HG03095 (cell line): Measurements from ENCODE around the gene A2ML1.
"Not testable (repeated sequence)": the region's sequence is repeated elsewhere in the genome, so short reads cannot be mapped to it uniquely, and the experiment has no call there.

Source experiments
- ATAC-seq: cut with Tn5 transposase; IDR thresholded peaks from one replicate; pipeline ENCODE4 v1.9.1; 2021; ENCODE audit warnings: moderate library complexity; ENCODE audit not compliant: unreplicated experiment

A2ML1 gene

DNA sequence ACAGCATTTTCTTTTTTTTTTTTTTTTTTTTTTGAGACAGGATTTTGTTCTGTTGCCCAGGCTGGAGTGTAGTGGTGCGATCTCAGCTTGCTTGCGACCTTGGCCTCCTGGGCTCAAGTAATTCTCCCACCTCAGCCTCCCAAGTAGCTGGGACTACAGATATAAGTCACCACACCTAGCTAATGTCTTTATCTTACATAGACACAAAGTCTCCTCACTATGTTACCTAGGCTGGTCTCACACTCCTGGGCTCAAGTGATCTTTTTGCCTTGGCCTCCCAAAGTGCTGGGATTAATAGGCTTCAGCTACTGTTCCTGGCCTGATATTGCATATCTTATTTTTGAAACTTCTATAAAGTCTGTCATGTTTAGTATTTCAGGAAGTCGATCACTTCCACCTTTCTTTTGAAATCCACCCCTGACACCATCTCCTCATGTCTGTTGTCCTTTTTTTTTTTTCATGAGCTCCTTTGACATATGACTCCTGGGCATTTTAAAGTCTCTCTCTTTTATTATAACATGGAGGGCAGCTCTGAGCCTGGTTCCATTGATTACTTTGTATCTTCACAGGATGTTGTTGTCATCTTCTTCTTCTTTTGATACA is 5.9 kb upstream of the A2ML1 start:
- ATAC-seq = no peak

DNA sequence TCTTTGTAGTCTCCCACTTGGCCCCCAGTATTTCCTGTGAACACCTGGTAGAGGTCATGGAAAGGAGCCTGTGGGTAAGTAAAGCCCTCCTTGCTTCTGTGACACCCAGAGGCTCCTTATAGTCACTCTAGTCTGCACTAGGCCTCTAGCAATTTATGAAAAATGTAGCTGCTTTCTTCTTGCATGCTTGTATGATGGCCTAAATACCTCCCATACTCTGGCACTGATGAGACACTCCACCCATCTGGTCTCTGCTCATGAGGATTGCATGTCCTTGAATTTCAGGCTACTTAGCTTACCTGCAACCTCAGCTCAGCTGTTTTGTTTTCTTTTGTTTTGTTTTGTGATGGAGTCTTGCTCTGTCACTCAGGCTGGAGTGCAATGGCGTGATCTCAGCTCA is 4.6 kb upstream of the A2ML1 start:
- ATAC-seq = no peak

DNA sequence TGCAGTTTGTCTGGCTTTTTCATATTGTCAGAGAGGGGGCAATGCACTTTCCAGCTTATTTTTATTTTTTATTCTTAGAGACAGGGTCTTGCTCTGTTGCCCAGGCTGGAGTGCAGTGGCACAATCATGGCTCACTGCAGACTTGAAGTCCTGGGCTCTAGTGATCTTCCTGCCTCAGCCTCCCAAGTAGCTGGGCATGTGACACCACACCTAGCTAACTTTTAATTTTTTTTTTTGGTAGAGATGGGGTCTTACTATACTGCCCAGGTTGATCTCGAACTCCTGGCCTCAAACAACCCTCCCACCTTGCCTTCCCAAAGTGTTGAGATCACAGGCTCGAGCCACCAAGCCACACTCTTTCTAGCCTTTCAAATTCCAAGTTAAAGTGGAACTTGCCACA is 3.9 kb upstream of the A2ML1 start:
- ATAC-seq = no peak

DNA sequence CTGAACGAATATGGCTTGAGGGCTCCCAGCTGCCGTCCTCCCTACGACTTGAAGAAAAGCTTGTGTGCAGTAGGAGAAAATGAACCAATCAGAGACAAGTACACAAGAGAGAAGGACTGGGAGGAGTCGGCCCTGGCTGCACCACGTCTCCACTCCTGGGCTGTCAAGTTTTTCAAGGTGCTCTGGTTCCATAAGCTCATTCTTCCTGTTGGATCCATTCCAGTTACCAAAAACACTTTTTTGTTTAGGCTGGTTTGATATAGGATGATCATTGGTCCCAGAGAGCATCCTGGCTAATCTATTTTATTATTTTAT is 2.8 kb upstream of the A2ML1 start:
- ATAC-seq = no peak

DNA sequence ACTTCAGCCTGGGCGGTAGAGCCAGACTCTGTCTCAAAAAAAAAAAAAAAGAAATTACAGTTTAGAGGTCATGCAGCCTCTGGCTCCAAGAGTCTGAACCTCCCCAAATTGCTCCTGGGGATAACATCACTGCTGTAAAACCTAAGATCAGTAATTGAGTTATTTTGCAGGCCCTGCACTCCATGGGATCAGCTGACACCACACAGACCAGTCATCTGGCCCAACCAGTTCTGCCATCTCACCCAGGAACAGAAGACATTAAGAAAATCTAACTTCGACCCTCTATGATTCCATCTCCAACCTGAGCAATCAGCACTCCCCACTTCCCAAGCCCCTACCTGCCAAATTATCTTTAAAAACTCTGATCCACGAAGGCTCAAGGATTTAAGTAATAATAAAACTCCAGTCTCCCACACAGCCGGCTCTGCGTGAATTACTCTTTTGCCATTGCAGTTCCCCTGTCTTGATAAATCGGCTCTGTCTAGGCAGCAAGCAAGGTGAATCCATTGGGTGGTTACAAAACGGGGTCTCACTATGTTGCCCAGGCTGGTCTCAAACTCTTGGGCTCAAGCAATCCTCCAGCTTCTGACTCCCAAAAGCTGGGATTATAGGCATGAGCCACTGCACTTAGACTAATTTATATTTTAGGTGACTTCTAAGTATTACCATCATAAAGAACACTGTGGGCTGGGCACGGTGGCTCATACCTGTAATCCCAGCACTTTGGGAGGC is 1.6 kb upstream of the A2ML1 start:
- not testable (repeated sequence) for ATAC-seq

DNA sequence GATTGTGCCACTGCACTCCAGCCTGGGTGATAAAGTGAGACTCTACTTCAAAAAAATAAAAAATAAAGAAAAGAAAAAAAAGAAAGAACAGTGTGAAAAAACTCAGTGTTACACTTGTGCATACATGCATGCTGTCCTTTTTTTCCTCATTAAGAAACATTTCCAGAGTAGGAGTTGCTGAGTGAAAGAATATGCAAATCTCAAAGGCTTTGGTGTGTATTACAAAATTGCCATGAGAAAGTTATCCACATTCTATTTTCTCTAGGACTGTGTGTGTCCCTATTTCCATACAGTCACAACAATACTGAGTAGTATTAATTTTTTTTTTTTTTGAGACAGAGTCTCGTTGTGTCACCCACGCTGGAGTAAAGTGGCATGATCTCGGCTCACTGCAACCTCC is 830 bp upstream of the A2ML1 start:
- ATAC-seq = no peak

DNA sequence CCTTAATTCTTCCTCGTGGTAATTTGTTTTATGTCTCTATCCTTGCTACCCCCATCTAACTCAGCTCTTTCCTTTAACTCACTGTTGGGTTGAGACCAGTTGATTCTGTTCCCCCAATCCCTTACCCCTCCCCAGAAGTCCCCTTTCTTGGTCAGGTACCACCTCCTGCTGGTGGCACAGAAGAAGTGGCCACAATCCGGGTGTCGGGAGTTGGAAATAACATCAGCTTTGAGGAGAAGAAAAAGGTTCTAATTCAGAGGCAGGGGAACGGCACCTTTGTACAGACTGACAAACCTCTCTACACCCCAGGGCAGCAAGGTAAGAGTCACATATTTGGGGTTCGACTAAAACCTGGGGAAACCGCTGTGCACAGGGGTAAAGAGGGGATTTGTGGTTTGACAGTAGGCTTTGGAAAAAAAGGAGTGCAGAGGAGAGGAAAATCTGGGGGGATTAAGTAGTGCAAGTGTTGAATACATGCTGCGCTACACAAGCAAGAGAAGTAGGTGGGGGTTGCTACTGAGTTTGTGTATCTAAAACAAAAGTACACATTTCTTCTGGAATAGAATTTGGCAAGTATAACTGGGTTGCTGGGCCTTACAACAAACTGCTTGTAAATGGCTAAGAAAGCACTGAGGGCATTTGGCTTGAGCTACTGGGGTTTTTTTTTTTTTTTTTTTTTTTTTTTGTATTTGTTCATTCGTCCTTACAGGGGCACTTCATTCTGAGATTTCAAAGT is 1.3 kb downstream of the A2ML1 start:
- no peak for ATAC-seq

DNA sequence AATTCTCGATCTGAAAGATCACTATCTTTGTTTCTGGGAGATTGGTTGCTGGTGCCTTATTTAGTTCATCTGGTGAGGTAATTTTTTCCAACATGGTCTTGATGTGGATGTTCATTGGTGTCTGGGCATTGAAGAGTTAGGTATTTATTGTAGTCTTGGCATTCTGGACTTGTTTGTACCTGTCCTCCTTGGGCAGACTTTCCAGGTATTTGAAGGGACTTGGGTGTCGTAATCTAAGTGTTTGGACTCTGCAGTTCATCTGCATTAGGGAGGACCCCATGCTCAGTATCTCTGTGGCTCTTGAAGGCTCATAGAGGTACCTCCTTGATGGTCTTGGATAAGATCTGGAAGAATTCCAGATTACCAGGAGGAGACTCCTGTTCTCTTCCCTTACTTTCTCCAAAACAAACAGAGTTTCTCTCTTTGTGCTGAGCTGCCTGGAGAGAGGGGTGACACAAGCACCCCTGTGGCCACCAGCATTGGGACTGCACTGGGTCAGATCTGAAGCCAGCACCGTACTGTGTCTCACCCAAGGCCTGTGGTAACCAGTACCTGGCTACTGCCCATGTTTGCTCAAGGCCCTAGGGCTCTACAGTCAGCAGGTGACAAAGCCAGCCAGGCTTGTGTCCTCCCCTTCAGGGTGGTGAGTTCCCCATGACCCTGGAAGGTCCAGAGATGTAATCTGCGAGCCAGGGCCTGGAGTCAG is 5.3 kb downstream of the A2ML1 start:
- ATAC-seq = no peak

DNA sequence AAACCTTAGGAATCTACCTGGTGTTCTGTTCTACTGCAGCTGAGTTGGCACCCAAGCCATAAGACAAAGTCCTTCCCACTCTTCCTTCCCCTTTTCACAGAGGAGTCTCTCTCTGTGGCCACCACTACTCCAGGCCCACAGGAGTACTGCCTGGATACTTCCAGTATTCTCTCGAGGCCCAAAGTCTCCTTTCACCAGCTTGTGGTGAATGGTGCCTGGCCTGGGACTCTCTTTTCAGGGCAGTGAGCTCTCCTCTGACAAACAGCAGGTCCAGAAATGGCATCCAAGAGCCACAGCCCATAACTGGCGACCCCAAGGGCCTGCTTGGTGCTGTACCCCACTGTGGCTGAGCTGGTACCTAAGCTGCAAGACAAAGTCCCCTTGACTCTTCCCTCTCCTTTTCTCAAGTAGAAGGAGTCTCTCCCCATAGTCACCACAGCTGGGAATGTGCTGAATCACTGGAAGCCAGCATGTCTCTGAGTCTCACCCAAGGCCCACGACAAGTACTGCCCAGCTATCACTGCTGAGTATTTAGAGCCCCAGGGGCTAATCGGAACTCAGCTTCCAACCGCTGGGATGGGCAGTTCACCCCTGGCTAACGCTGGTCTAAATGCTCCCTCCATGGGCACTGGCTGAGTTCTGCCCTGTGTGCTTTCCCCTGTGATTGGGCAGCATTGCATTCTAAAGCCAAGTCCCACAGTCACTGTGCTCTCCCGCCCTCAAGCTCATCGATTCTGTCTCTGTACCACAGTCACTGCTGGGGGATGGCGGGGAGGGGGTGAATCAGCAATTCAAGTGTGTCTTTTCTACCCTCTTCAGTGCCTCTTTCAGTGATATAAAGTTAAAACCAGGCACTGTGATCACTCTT is 6.1 kb downstream of the A2ML1 start:
- no peak for ATAC-seq

DNA sequence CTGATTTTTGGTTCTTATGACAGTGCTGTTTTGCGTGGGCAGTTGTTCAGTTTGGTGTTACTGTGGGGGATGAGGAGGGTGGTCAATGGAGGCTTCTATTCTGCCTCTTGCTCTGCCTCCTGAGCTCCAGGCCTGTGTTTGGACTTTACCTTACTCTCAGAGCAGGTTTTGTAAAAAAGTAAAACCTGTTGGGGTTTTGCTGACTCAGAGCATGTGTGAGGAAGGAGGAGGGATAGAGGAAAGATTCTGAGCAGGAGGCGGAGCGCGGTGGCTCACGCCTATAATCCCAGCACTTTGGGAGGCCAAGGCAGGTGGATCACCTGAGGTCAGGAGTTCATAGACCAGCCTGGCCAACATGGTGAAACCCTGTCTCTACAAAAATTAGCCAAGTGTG is 6.7 kb downstream of the A2ML1 start:
- no peak for ATAC-seq

DNA sequence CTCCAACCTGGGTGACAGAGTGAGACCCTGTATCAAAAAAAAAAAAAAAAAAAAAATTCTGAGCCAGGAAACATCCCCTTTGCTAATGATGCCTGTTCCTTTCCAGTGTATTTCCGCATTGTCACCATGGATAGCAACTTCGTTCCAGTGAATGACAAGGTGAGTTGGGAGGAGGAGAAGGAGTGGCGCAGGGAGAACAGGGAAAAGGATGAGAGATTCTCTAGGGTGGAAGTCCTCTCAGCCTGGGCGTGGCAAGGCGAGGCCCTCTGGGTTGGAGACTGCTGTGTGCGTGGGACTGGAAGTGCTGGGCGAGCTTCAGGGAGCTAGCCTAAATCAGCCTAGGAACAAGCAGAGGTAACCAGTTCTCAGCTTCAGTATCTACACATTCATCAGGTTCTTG is 7.2 kb downstream of the A2ML1 start:
- ATAC-seq = no peak

DNA sequence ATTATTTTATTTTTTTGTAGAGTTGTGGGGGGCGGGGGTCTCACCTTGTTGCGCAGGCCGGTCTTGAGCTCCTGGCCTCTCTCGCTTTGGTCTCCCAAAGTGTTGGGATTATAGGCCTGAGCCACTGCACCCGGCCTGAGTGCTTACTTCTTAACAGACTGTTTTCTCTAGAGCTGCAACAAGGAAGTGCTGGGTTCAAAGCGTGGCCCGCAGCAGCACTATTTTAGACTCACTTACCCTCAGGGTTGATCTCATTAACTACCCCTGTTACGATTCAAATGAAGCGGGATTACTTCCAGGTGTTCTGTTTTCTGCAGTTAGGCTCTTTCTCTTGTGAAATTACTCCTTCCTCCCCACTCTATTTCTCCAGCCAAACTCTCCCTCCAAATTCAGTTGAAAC is 8.7 kb downstream of the A2ML1 start:
- ATAC-seq = no peak

DNA sequence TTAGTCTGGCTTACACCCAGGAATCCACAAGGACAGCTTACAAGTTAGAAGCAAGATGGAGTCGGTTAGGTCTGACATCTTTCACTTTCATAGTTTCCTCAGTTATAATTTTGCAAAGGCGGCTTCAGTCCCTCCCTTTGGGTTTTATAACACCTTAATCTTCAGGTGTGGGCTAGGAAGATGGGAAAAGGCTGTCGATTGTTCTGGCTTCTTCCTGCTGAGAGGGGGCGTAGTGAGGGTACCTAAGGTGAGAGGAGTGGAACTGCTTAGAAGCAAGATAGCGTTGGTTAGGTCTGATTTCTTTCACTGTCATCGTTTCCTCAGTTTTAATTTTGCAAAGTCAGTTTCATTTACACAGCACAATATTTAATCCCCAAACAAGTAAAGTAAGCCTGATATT is 10.1 kb downstream of the A2ML1 start:
- ATAC-seq = no peak

DNA sequence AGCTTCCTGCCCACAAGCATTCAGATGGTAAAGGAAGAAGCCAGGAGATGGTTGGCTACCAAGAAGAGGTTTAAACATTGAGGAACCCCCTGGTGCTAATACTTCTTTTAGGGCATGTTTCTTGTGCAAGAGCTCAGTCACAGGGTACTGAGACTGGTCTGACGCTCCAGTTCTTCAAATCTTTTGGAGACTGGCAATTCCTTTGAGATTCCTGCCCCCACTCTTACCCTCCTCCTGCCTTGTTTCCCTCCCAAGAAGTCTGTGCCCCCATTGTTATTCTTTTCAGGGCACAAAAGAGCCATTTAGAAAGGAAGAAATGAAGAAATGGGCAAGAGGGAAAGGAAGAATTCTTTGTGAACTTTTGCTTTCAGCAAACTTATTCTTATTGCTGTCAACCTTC is 11.8 kb downstream of the A2ML1 start:
- no peak for ATAC-seq

DNA sequence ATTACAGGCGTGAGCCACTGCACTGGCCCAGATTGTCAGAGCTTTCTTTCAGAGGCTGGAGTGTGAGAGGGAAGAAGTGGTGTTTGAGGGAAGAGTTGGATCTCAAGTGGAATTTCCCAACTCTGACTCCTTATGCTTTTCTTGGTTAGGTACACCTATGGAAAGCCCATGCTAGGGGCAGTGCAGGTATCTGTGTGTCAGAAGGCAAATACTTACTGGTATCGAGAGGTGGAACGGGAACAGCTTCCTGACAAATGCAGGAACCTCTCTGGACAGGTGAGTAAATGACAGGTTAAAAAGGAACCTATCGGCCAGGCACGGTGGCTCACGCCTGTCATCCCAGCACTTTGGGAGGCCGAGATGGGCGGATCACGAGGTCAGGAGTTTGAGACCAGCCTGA is 14.9 kb downstream of the A2ML1 start:
- no peak for ATAC-seq

DNA sequence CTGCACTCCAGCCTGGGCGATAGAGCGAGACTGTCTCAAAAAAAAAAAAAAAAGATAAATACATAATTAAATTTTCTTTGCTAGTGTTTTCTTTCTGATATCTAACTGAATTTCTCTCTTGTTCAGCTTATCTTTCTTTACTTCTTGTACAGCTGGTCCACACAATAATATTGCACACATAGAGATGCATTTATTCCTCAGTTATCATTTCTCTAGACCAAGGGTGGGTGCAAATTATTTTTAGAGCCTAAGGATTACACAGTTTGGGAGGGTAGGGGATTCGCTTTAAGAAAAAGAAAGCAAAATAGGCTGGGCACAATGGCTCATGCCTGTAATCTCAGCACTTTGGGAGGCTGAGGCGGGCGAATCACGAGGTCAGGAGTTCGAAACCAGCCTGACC is 17.9 kb downstream of the A2ML1 start:
- ATAC-seq = no peak

DNA sequence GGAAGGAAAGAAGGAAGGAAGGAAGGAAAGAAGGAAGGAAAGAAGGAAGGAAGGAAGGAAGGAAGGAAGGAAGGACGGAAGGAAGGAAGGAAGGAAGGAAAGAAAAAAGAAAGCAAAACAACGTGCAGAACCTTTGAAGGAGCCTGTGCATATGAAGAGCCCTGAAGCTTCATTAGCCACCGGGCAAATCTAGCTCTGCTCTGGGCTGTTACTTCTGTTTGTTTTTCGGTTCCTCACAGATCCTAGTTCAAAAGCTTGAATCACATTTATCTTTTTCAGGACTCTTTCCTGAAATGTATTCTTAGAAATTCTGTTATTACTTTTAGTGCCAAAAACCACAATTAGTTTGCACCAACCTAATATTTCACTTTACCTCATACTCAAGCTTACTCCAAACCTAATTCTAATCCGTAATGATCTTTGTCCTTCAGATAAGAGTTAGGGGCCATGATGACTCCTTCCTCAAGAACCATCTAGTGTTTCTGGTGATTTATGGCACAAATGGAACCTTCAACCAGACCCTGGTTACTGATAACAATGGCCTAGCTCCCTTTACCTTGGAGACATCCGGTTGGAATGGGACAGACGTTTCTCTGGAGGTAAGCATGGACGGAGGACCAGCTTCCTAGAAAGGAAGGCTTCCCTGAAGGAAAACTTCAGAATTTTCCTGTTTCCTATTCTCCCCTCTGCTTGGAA is 18.7 kb downstream of the A2ML1 start:
- no peak for ATAC-seq

DNA sequence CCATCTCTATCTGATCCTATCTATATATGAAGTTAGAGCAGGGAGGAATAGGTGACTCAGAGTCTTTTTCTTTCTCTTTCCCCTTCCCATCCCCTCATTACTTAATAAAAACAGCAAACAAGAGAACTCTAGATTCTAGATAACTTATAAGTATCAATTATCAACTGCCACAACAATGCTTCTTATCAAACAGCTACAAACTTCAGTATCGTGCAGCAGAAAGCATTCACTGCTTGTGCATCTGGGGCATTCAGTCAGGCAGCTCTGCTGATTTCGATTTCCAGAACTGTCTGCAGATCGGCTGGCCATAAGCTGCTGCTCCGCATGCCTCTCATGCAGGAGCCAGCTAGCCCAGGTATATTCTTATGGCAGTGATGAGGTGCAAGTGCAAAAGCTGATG is 19.4 kb downstream of the A2ML1 start:
- no peak for ATAC-seq

DNA sequence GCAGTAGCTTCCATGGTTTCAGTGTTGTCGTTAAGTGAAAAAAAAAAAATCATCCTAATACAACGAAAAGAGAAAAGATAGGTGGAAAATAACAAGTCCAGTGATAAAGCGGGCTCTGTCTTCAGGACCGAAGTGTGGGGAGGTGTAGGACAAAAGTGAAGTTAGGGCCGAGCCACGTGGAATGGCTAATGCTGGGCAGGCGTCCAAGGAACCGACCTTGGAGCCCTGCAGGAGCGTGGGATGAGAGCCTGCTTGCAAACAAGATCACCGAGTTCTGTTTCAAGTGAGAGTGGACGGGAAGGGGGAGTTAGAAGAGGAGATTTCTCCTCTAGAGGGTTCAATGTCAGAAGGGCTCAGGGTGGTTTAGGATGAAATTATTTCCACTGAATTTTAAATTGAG is 22.2 kb downstream of the A2ML1 start:
- ATAC-seq = no peak

DNA sequence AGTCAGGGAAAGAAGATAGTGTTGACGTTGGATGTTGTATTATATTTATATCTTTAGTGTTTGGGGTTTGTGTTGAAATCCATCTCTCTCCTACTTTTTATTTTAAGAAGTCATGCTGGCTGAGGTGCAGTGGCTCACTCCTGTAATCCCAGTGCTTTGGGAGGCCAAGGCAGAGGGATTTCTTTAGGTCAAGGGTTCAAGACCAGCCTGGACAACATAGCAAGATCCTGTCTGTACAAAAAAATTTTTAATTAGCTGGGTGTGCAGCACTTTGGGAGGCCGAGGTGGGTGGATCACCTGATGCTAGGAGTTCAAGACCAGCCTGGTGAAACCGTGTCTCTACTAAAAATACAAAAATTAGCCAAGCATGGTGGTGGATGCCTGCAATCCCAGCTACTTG is 23.9 kb downstream of the A2ML1 start:
- no peak for ATAC-seq
